ENCODE data around the gene CCDC157. TPM values are rescaled to one million over a fixed set of nuclear protein-coding genes. Genes with fewer than 3 reads are reported as not detected.
A peak's percentile ranks its signal among the peaks of the same experiment; 100 is the strongest.

CCDC157 gene
- total RNA-seq, 2 donors from 2014 or later = 0.76 to 0.88 TPM

- peak; percentile 100 for DNase-seq (ENCODE audit: low spot score)
- intact Hi-C loops (cut with DNase I) = no loop called here
Measured at GRCh38 chr22:30423959-30424533, 67.2 kb downstream of the CCDC157 start.

GRCh38 chr22:30424534-30425326 lies 67.9 kb downstream of the CCDC157 start:
- DNase-seq (ENCODE audit: low spot score) = no peak
- intact Hi-C loops (cut with DNase I) = no loop called here

GRCh38 chr22:30425327-30425615 lies 68.5 kb downstream of the CCDC157 start:
- no peak for DNase-seq (ENCODE audit: low spot score)
- intact Hi-C loops (cut with DNase I) = no loop called here

- peak; percentile 87 for DNase-seq (ENCODE audit: low spot score)
- intact Hi-C loops (cut with DNase I) = no loop called here
Measured at GRCh38 chr22:30425616-30426387, 69.0 kb downstream of the CCDC157 start, which contains the start of gene MTFP1. TSS of gene MTFP1 (plus strand) at chr22:30425768. CDS start at chr22:30425880, 112 bp downstream.

Other genes with a start within 250 kb of the CCDC157 start
- 1 to 10 TPM; 2.6 to 8.1 TPM for gene LIF, start 110.2 kb upstream of the CCDC157 start, total RNA-seq
- 1 to 10 TPM; 1.0 to 2.0 TPM for gene OSM, start 90.2 kb upstream of the CCDC157 start, total RNA-seq
- gene CASTOR1, start 67.5 kb upstream of the CCDC157 start, total RNA-seq = 10 to 100 TPM in 1 of 2 donors, 1 to 10 TPM in 1; 9.8 to 14.3 TPM
- 10 to 100 TPM; 20.5 to 20.7 TPM for gene TBC1D10A, start 30.1 kb upstream of the CCDC157 start, total RNA-seq
- 100 to 1,000 TPM; 106 to 108 TPM for gene SF3A1, start 113 bp upstream of the CCDC157 start, total RNA-seq
- 10 to 100 TPM in 1 of 2 donors, 1 to 10 TPM in 1; 9.3 to 15.6 TPM for gene RNF215, start 30.4 kb downstream of the CCDC157 start, total RNA-seq
- 10 to 100 TPM in 1 of 2 donors, 1 to 10 TPM in 1; 8.0 to 10.9 TPM for gene SEC14L2, start 40.0 kb downstream of the CCDC157 start, total RNA-seq
- 1 to 10 TPM; 3.5 to 3.7 TPM for gene MTFP1, start 68.8 kb downstream of the CCDC157 start, total RNA-seq
- gene SEC14L3, start 115.0 kb downstream of the CCDC157 start, total RNA-seq = not detected
- under 1 TPM; 0.14 to 0.19 TPM for gene SEC14L4, start 148.7 kb downstream of the CCDC157 start, total RNA-seq
- gene SEC14L6, start 189.7 kb downstream of the CCDC157 start, total RNA-seq = under 1 TPM; 0.10 to 0.14 TPM
- 1 to 10 TPM; 1.3 to 2.5 TPM for gene GAL3ST1, start 217.7 kb downstream of the CCDC157 start, total RNA-seq
- 10 to 100 TPM; 37.9 to 48.2 TPM for gene PES1, start 234.9 kb downstream of the CCDC157 start, total RNA-seq